Measurements from ENCODE around the gene LIPC.

Gene LIPC

DNA sequence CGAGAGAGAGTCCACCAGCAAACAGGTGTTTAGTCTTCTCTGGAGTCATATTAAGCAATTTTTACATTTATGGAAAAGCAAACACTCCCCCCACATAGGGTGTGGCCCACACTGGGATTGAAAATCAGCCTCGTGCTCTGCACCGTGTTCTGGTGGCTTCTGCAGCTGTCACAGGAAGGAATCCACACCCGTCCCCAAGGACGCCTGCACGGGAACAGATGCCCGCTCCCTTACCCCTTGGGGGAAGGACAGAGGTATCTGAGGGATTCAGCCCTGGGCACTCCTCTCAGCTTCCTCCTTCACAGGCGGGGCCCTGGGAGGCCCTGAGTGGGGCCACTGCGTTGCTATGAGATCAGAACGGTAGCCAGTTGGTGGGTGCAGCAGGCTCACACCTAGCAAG, 27.8 kb downstream of the LIPC start:
- DNase-seq: no peak

DNA sequence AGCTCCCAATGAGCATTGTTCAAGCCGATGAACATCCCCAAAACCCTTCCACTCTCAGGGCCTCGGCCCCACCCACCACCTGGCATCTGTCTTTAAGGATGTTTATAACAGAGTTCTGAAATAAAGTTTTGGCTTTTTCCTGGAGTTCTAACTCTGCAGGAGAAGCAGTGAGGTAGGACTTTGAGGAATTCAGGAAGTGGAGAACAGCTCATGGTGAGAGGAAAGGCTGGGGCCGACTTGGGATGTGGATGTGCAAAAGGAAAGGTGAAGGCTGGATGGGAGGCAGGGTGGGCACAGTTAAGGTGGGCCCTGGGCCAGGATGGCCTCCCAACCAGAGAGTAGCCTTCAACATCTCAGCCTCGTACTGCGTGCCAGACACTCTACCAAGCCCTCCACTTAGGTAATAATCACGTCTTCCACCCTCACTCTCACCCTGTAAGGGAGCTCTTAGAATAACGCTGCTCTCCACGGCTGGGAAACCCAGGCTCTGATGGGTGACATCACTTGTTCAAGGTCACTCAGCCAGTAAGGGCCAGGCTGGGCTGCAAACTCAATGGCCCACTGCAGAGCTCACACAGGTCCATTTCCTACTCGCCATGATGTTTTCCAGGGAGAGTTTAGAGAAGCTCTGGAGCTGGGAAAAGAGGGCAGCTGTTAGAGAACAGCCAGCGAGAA, 28.5 kb downstream of the LIPC start:
- DNase-seq: no peak

DNA sequence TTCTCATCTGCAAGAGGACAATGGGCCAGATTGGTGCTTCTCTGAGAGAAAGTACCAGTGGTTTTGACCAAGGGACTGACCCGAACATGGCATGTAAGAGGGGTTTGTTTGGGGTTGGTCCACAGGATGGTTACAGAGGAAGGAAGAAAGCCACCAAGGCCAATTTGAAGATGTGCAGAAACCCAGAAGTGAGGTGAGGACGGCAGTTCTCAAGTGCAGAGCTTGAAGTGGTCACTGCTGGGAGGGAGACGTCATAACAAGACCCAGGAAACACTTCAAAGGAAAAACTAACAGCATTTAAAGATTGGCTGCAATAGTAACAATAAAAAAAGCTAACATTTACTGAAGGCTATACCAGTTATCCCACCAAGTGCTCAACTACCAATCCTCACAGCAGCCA, 29.1 kb downstream of the LIPC start:
- no peak for DNase-seq

DNA sequence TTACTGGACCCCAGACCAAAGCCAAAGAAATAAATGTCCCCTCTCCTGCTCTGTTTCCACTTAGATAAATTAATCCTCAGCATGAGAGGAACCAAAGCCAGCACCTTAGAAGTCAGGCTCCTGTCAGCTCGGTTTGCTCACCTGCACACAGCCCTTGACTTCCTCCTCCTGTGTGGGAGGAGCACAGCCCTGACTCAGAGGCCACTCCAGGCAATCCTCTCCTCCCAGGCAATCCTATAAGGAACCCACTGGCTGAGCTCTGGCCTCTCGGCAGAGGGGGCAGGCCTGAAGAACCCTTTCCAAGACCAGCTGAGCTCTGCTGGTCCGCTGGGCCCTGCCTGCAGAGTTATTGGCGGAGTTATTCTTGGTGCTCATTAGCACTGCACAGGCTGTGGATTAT, 30.8 kb downstream of the LIPC start:
- DNase-seq: no peak

DNA sequence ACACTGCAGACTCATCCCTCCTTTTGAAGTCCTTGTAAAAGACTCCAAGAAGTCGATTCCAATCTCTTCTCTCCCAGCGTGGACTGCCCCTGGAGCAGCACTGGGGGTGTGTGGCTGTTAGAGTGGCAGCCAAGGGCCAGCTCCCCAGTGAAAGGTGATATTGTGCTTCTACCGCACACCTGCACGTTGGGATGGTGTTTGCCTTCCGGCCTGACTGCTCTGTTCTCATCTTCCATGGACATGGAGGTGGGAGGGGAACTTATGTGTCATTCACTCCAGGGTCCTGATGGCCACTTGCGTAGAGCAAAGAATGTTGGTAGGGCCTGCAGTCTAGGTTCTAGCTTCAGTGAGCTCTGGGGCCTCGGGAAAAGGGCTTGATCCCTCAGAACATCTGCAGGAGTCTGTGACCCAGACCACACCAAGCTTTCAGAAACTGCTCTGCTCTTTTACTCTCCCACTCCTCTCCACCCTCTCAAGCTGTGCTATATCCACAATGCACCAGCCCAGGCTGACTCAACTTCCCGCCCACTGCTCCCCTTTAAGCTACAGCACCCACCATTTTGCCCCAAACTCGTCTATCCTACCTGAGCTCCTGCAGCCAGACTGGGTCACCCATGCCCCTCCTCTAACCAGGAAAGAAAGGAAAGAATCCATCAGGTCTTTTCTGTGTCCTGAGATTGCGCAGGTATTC, 31.3 kb downstream of the LIPC start:
- no peak for DNase-seq

DNA sequence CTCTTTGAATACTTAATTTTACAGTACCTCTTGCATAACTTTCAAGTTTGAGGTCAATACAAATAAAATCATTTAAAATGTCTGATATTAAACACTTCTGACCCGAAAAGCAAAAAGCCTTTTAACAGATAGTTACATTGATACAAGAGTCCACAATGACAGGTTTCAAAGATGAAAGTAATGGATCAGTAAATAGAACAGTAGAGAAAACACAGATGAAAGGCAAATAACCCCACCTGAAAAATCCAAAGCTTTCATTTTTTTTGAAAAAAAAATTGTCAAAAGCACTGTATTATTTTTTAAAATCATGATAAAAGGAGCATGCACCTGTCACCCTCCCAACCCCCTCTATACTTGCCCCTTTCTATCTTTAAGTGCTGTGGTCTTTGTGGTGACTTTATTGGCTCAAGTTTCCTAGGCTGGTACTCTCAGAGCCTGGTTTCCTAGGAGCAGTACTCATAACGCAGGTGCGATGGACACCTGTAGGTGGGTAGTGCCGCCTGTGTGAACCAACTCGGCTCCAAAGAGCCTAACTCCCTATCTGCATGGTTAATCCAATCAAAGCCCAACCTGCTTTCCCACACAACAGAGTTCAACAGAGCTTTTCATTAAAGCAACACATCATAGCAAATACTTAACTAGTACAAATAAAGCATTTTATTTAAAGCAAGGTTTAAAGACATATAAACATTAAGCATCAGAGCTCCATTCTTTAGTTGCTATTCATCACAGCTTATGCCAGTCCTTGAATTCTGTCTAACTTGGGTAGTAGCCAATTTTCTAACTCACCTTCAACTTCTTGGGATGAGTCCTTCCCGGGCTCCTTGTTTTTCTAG, 32.2 kb downstream of the LIPC start:
- DNase-seq: no peak

DNA sequence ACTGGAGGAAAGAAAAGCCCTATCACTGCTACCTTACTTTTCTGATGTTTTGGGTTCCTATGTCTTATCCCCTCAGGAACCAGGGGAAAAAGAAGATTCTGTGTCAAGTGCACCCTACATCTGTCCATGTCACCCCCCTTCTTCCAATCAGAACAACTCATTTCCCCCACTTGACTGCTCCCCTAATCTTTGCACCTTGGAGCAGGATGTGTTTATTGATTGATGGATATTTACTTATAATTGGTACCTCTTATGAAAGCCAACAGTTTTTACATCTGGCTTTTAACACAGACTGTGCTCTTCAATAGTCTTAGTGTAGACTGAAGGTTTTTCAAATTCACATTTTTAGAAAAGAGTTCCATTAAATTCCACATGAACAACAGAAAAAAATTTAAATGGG, 33.3 kb downstream of the LIPC start:
- DNase-seq: no peak

DNA sequence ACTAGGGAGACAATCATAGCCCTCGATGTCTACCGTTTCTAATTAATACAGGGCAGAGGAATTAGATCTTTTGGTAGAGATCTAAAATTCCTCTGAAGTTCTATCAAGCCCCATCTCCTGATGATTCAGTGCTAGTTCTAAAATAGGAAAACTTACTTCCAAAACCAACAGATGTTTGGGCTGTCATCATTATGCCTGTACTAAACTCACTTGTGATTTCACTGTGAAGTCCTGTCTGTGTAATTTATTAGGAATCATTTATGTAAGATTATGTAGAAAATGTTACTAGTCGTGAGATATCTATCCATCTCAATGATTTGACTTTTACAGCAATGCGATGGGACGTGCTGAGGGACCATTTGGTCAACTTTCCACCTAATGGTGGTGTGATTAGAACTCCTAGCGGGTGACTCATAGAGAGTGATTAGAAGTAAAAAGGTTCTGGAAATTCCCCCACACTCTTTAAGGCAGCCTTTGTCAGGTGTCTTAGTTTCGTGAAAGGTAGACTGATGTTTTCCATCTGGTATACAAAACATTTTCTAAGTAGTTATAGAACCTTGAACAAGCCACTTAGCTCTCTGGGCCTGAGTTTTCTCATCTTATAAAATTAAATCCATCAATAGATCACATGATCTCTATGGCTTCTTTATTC, 34.2 kb downstream of the LIPC start:
- no peak for DNase-seq

DNA sequence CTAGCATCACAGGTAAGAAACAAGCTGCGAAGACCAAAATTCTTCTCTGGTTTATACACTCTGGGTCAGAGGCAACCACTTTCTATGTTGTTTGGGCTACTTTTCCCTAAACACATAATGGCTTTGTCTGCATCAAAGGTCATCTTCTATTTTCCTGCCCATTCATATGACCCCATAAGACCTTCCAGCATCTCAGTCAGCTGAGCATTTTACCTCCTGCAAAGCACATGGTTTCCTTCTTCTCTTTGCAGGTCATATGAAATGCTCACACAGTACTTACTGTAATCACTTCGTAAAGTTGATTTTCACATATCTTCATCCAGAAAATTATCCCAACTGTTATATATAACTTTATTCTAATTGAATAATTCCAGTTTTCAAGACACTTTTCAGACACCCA, 34.8 kb downstream of the LIPC start:
- DNase-seq: no peak

DNA sequence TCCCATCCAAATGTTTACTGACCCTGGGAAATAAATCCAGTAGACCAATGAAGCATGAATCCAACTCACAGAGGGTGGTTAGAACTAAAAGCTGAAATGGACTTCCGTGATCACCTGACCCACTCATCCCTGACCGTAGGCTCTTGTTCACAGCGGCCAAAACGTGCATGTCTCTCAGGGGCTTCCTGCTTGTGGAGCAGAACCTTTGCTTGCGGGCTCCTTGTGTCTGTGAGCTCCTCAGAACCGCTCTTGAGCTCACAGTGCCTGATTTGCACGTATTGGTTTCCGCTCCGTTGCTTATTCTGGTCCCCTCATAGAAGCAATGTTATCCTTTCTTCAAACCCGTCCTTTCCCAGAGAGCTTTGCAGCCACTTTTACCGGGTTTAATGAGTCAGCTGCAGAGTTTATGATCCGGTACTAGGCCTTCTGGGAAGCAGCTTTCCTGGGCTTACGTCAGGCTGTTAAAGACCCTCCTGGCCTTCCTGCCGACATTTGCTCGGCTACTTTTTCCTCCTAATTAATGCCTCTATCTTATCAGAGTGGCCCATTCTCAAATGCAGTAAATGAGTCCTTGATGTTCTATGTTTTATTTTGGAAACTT, 35.4 kb downstream of the LIPC start:
- DNase-seq: no peak

DNA sequence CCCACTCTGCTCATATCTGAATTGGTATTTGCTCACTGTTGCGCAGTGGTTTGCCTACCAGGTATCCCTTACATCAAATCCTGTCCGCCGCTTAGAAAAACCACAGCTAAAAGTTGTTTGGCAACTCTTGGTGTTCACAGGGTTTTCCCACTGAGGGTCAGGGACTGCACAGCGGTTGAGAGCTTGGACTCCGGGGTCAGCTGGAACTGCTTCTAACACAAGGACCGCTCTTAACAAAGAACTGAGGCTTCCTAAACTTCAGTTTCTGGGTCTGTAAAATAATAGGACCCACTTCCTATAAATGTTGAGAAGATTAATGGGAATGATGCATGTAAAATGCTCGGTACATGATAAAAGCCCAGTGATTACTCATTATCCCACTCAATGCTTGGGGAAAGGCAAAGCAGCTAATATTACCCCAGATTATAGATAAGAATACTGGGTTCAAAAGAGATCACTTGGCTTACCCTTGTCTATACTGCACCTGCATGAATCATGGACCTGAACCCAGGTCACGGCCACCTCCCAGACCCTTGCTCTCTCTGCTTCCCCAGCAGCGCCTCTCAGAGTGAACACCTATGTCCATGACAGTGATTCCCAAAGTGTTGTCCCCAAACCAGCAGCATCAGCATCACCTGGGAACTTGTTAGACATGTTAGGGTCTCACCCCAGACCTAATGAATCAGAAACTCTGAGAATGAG, 36.1 kb downstream of the LIPC start:
- DNase-seq: no peak

DNA sequence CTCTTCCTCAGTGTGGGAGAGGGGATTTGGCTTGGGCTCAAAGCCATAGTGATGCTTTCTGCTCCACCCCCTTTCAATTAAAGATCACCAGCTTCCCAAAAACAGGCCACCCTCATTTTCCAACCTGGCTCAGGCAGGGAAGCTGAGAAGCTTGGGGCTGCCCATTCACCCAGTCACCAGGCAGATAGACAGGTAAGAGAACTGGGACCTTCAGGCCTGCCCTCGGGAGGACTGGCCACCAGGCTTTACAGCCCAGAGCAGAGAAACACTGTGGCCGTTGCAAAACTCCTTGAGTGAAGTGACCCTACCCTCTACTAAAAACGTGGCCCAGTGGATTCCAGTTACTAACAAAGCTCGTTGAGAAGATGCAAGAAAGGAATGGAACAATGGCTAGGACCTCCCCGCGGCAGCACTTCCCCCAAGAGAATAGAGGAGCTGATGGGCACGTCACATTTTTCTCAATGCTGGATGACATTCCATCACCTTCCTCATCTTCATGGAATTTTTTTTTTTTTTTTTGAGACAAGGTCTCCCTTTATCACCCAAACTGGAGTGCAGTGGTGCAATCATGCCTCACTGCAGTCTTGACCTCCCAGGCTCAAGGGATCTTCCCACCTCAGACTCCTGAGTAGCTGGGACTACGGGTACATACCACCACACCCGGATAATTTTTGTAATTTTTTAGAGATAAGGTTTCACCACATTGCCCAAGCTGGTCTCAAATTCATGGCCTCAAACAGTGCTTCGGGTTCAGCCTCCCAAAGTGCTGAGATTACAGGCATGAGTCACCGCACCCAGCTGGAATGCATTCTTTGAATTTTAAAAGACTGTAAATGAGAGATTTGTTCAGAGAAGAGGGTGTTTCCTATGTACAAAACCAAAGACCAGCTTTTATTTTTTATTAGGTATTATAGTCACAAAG, 37.9 kb downstream of the LIPC start:
- no peak for DNase-seq

DNA sequence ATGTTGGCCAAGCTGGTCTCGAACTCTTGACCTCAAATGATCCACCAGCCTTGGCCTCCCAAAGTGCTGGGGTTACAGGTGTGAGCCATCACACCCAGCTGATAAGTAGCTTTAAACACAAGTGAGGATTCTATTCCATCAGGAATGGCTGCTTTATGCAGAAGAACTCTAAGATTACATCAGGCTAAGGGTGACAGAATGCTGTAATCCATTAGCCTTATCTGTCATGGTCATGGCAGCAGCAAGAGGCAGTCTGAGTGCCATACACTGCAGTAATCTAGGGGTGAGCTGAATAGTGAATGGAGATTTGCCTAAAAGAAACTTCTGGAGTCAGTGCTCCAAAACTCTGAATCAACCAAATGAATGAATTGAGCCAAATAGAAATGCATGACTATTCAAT, 39.6 kb downstream of the LIPC start:
- DNase-seq: no peak

DNA sequence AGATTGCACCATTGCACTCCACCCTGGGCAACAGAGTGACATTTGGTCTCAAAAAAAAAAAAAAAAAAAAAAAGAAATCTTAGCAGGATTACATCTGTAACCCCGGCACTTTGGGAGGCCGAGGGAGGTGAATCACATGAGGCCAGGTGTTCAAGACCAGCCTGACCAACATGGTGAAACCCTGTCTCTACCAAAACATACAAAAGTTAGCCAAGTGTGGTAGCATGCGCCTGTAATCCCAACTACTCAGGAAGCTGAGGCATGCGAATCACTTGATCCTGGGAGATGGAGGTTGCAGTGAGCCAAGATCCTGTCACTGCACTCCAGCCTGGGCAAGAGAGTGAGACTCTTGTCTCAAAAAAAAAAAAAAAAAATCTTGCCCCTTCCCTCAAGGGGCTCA, 40.4 kb downstream of the LIPC start:
- DNase-seq: no peak

DNA sequence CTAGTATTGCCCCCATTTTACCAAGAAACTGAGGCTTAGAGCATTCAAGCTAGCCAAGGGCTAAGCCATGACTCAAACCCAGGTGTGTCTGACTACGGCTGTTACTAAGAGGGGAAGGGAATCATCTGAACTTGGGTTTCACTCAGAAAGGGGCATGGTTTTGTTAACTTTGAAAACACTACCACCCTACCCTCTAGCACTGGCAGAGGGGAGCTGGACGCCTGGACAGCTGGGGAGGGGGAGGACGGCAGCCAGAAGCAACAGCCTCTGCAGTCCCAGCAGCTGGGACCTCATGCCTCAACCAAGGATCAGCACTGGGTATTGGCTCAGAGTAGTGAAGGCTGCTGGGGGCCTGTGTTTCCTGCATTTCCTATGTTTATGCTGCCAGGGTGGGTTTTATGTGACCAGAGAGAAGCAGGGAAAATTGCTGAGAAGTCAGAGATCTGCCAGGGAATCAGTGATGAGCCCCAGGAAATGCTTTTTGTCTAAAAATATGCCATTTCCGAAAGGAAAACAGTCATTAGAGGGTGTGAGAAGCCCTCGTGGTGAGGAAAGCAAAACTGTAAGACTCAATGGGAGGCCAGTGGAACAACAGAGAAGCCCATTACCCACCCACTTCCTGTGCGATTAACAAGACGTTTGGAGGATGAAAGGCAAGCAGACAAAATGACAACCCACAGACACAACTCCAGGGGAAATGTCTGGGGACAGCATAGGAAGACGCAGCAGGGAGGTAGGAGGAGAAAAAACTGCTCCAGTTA, 41.2 kb downstream of the LIPC start:
- no peak for DNase-seq

DNA sequence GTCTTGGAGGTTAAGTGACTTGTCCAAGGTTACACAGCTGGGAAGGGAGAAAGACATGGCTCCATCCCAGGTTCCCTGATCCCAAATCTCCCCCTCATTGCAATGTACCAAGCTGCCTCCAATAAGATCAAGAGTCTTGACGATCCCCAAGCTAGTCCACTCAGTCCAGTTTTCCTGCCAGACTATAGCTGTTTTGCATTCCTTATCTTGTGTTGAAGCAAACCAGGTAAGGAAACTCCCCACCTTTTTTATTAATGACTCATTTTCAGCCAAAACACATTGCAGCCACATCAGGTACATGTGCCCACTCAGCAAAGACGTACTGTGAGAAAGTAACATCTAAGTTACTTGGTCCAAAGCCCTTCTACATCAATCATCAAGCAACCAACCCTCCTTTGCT, 41.9 kb downstream of the LIPC start:
- DNase-seq: no peak

DNA sequence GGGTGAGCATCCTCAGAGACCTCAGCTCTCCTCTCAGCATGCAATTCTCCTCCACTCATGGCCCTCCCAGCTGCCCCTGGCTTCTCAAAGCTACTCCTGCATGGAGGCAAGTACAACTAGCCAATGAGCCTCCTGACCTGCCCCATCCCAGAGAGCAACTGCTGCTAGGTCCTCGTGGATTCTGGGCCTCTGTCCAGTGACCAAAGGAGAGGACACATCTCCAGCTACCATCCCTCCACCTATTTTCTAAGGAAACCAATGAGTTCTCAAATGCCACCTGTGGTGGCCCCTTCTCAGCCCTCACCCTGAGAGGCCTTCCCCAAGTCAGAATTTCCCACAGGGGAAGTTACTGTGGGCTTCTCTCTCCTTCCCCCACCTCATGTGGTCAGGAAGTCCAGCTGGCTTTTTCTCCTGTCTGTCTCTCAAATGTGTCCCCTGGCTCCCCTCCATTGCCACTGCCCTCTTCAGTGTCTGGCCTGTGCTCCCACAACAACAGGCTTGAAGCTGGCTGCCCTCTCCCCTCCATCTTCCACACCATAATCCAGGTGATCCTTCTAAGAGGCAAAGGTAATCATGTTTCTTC, 43.0 kb downstream of the LIPC start:
- DNase-seq: no peak

DNA sequence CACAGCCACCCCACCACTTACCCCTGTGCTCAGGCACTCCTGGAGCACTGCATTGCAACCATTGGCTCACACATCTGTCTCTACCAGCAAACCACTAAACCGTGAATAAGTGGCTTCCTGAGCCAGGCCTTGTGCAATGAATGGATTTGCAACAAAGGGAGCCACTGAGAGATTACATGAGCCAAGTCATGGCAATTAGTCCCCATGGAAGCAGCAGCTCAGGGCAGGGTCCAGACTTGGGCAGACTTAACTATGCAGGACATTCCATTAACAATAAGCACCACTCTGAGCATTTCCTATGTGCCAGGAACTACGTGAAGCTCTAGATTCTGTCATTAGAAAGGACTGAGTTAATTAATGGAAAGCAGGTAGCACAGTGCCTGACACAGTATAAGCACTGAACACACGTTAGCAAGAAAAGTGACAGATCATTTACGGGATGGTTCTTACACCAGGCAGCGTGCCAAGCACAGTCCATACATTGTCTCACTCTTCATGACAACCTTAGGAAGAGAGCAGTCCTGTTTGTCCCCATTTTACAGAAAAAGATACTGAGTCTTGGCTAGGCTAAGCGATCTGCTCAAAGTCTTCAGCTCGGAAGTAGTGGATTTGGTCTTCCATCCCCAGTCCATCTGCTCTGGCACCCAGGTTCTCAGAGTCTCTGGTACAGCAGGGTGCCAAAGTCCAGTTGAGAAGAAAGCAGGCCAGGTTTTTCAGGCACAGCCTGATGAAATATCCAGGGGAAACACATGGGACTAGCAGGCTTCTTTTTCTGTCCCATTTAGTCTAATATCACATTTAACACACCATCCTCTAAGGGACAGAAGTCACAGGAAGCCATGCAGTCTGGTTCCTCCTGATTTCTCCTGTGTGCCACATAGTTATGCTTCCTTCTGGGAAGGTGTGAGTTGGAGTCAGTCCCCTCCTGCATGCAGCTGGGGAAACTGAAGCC, 44.1 kb downstream of the LIPC start:
- DNase-seq: no peak
